IPS DF 4.7 (cell line): ENCODE measurements around the gene SLC26A11.
"Not testable (repeated sequence)": the region's sequence is repeated elsewhere in the genome, so short reads cannot be mapped to it uniquely, and the experiment has no call there.

ENCODE experiments used
- DNase-seq: peaks from one replicate; pipeline ENCODE4 v3.0.0-alpha.2; 2013; ENCODE audit warnings: low spot score; ENCODE audit errors: extremely low read depth

Gene SLC26A11

GRCh38 chr17:80243526-80244433, 23.6 kb downstream of the SLC26A11 start:
- no peak for DNase-seq

- DNase-seq, result not testable (repeated sequence)
These were observed 24.2 kb downstream of the SLC26A11 start for GRCh38 chr17:80244448-80244847.

GRCh38 chr17:80244871-80245509, 24.8 kb downstream of the SLC26A11 start:
- DNase-seq, result no peak

DNA sequence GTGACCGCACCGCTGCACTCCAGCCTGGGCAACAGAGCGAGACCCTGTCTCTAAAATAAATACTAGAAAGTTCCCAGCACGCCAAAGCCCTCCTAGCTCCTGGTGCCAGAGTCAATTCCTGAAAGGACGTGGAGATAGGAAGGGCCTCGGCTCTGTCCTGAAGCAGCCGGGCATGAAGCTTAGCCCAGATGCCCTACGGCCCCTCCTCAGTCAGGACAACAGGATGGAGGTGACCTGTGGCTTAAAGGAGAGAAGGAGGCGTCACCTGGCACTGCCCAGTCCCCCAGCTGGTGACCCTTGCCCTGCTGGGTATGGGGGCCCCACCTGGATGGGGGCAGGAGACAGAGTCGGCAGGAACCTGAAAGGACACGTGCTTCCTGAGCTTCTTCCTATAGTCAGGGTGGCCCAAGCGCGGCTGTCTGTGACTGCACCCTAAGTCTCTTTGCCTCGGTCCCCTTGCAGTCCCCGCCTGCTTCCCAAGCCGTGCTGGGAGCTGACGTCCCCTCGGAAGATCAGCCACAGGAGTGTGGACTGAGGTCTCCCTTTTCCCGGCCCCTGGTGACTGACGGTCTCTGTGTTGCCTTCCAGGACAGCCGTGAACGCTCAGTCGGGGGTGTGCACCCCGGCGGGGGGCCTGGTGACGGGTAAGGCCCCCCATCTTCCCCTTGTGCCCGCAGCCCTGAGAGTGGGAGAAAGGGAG, 25.5 kb downstream of the SLC26A11 start:
- DNase-seq, result no peak

DNA sequence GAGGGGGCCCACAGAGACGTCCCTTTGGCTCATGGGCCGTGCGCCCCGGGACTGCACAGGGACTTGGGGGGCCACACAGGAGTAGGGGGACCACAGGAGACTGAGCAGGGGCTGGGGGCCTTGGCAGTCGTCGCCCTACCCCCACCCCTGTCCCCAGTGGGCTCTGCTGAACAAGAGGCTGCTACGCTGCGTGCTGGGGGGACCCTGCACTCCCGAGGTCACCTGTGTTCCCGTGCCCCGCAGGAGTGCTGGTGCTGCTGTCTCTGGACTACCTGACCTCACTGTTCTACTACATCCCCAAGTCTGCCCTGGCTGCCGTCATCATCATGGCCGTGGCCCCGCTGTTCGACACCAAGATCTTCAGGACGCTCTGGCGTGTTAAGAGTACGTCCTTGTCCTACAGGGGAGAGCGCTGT, 26.0 kb downstream of the SLC26A11 start:
- no peak for DNase-seq

- no peak for DNase-seq
These were observed 26.5 kb downstream of the SLC26A11 start for GRCh38 chr17:80246726-80247125.

DNA sequence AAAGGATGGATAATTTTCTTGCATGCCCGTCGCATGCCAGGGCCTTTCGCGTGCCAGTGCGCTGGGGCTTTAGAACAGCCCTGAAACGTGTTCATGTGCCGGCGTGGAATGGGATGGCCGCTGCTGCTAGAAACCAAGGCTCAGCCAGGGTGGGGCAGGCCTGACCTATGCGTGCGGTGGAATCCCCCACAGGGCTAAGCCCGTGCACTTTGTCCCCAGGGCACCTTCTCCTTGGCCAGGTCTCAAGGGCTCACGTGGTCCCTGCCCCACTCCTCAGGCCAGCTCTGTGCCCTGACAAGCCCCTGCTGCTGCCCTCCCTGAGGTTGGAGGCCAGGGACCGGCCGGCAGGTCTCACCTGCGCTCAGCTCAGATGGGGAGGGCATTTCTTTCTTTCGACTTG, 27.3 kb downstream of the SLC26A11 start:
- DNase-seq, result no peak

DNA sequence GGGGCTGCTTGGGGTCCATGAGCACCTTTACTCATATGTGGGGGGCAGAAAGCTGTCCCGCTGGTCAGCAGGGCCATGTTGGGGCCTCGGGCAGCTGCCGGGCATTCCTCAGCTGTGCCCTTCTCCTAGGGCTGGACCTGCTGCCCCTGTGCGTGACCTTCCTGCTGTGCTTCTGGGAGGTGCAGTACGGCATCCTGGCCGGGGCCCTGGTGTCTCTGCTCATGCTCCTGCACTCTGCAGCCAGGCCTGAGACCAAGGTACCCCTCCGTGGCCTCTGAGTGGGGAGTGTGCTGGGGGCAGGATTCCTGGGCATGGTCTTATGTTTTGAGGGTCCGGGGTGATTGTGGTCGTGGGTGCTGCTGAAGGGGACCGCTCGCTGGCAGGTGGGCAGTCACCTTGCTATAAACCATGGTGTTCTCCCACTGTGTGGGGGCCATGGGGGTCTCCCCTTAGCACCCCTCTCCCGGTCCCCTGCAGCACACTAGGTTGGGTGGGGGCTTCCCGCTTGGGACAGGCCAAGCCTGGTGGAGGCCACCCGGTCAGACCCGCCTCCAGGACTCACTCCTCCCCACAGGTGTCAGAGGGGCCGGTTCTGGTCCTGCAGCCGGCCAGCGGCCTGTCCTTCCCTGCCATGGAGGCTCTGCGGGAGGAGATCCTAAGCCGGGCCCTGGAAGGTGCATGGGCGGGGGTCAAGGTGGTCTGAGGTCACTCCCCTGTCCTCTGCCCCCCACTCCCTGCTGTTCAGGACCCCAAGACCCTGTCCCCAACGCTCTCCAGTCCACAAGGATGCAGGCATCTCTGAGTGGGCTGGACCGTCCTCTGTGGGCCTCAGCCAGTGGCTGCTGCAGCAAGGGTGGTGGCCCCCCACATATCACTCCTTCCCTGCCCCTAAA, 28.0 kb downstream of the SLC26A11 start:
- no peak for DNase-seq

DNA sequence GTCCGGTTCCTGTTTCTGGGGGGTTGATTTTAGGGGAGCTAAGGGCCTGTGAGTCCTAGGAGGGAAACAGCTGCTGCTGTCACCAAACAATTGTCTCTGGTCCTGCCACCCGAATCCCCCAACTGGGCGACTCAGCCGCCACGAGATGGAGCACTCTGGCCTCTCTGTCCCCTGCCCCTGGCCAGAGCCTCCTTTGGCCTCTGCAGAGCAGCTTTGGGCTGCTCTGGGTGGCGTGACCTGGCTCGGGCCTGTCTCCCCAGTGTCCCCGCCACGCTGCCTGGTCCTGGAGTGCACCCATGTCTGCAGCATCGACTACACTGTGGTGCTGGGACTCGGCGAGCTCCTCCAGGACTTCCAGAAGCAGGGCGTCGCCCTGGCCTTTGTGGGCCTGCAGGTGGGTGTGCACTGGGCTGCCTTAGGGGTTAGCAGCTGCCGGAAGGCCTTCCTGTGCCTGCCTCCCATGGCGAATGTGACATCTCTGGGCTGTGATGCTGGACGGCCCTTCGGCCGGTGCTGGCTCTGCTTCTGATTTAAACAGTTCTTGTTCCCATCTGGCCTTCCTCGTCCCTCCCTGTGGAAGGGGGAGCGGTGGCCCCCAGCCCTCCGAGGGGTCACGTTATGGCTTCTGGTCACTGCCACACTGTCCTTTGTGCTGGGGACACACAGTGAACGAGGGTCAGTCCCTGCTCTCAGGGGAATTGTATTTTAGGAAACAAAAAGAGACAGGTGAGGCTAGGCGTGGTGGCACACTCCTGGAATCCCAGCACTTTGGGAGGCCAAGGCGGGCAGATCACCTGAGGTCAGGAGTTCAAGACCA, 28.9 kb downstream of the SLC26A11 start:
- DNase-seq, result no peak

GRCh38 chr17:80251966-80252365, 31.7 kb downstream of the SLC26A11 start:
- no peak for DNase-seq

- DNase-seq, result no peak
These were observed 32.6 kb downstream of the SLC26A11 start for GRCh38 chr17:80252871-80253270.

GRCh38 chr17:80253631-80254395, 33.6 kb downstream of the SLC26A11 start:
- DNase-seq, result no peak

- no peak for DNase-seq
These were observed 34.4 kb downstream of the SLC26A11 start for GRCh38 chr17:80254396-80255251.

DNA sequence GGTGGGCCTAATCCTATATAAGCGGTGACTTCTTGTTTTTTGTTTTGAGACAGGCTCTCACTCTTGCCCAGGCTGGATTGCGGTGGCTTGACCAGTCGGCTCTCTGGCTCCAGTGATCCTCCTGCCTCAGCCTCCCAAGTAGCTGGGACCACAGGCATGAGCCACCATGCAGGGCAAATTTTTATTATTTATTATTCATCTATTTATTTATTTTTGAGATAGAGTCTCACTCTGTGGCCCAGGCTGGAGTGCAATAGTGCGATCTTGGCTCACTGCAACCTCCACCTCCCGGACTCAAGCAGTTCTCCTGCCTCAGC, 35.8 kb downstream of the SLC26A11 start:
- no peak for DNase-seq

DNA sequence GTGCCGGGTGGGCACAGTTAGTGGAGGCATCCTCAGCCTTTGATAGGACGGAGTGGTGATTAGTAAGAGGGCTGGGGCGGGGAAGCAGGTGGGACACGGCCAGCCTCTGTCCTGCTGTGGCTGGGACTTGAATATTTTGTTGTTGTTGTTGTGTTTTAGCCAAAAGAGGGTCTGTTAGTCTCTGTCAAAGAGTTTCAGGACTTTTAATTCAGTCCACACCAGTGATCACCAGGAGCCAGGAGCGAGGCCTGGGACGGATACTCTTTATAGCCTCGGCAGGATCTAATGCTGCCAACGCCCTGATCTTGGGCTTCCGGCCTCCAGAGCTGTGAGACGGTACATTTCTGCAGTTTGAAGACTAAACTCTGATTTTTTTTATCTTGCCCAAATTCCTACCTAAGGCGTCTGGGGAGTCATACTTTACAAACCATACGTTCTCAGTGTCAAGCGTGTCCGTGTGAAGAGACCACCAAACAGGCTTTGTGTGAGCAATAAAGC, 37.5 kb downstream of the SLC26A11 start:
- DNase-seq, result no peak

- DNase-seq, result not testable (repeated sequence)
These were observed 38.1 kb downstream of the SLC26A11 start for GRCh38 chr17:80258296-80258695.

DNA sequence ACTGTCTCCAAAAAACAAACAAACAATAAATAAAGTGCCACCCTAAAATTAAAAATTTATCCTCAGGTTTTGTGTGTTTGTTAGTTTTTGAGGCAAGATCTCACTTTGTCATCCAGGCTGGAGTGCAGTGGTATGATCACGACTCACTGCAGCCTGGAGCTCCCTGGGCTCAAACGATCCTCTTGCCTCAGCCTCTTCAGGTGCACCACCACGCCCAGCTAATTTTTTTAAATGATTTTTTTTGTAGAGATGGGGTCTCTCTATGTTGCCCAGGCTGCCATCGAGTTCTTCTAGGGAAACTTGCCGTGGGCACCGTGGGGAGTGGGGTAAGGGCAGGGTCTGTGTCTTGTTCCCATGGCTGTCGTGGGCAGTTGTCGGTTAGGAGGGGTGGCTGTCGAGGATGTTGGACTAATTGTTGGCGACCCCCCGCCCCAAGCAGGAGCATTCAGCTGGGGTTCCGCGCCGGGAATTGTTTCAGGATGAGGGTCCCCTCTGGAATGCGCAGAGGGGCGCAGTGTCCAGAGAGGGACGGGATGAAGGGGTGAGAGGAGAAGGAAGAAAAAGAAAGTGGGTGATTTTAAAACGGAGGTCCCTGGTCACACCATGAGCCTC, 39.3 kb downstream of the SLC26A11 start:
- no peak for DNase-seq

GRCh38 chr17:80260069-80260535, 39.9 kb downstream of the SLC26A11 start:
- no peak for DNase-seq
